ENCODE measurements around the gene SOCS1. TPM values are rescaled to one million over a fixed set of nuclear protein-coding genes. Genes with fewer than 3 reads are reported as not detected.

The SOCS1 gene
- total RNA-seq, 1 donor from 2014 or later, result 1.5 TPM

GRCh38 chr16:11278681-11279628, 23.0 kb upstream of the SOCS1 start:
- H3K4me3 ChIP-seq (ENCODE audit: low read depth, low read length), result no peak overlapping the region
- no peak for DNase-seq (ENCODE audit: low read depth)
- no peak for TF ChIP-seq CTCF (conservative IDR thresholded peaks at IDR 0.05; ENCODE audit: low read depth, low read length)

GRCh38 chr16:11277607-11278337, 21.8 kb upstream of the SOCS1 start:
- no peak for DNase-seq (ENCODE audit: low read depth)
- H3K4me3 ChIP-seq (ENCODE audit: low read depth, low read length), result no peak overlapping the region
- TF ChIP-seq CTCF (conservative IDR thresholded peaks at IDR 0.05; ENCODE audit: low read depth, low read length), result no peak

- DNase-seq (ENCODE audit: low read depth), result no peak
- no peak overlapping the region for H3K4me3 ChIP-seq (ENCODE audit: low read depth, low read length)
- TF ChIP-seq CTCF (conservative IDR thresholded peaks at IDR 0.05; ENCODE audit: low read depth, low read length), result no peak
These were observed 21.0 kb upstream of the SOCS1 start for GRCh38 chr16:11276896-11277593.

- H3K4me3 ChIP-seq (ENCODE audit: low read depth, low read length), result no peak within 1 kb of the TSS
- no peak for DNase-seq (ENCODE audit: low read depth)
- no peak for TF ChIP-seq CTCF (conservative IDR thresholded peaks at IDR 0.05; ENCODE audit: low read depth, low read length)
These were observed 20.3 kb upstream of the SOCS1 start, which contains the start of gene PRM2 for GRCh38 chr16:11276143-11276895. Gene PRM2 (minus strand): TSS chr16:11276480. CDS start chr16:11276370, 110 bp downstream.

- no peak overlapping the region for H3K4me3 ChIP-seq (ENCODE audit: low read depth, low read length)
- no peak for TF ChIP-seq CTCF (conservative IDR thresholded peaks at IDR 0.05; ENCODE audit: low read depth, low read length)
- DNase-seq (ENCODE audit: low read depth), result no peak
These were observed 19.0 kb upstream of the SOCS1 start for GRCh38 chr16:11274964-11275363.

- DNase-seq (ENCODE audit: low read depth), result no peak
- no peak for TF ChIP-seq CTCF (conservative IDR thresholded peaks at IDR 0.05; ENCODE audit: low read depth, low read length)
- no peak overlapping the region for H3K4me3 ChIP-seq (ENCODE audit: low read depth, low read length)
These were observed 17.8 kb upstream of the SOCS1 start for GRCh38 chr16:11273721-11274324.

Measured in epithelial cell of proximal tubule (primary cell).